ENCODE measurements around the gene TIMM29.

Gene TIMM29

DNA sequence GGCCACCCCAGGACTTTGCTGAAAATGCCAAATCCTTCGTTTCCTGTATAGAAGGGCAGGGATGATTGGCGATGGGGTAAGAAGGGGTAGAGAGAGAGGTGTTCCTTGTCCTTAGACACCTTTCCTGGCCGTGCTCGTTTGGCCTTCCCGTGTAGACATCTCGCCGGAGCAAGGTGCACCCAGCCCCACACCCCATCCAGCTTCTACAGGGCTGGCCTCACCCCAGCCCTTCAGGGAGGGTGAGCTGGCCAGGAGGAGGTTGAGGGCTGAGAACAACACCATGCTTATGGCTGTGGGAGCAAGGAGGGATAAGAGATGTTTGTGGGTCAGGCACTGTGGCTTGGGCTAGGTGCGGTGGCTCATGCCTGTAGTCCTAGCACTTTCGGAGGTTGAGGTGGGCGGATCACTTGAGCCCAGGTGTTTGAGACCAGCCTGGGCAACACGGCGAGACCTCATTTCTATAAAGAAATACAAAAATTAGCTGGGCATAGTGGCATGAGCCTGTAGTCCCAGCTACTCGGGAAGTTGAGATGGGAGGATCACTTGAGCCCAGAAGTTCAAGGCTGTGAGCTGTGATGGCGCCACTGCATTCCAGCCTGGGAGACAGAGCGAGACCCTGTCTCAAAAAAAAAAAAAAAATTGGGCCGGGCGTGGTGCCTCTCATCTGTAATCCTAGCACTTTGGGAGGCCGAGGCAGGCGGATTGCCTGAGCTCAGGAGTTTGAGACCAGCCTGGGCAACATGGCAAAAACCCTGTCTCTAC, 47.7 kb downstream of the TIMM29 start:
- POLR2A ChIA-PET: interaction anchor here (0.6 kb wide), 1 partner anchor 8 kb away, joined by 3 read pairs; no protein-coding TSS in a partner anchor
- CTCF ChIA-PET: interaction anchor here (1.2 to 3.4 kb wide), 4 partner anchors 9 to 105 kb away, joined by 3 to 21 read pairs (median 4); no protein-coding TSS in a partner anchor
- H3K4me3 ChIP-seq (ENCODE audit: low read depth, low read length): no peak overlapping the region
- no peak for DNase-seq (ENCODE audit: low read depth, low spot score)
- TF ChIP-seq CTCF (IDR thresholded peaks at IDR 0.05; ENCODE audit: insufficient read depth, low read length, missing control alignments): no peak

DNA sequence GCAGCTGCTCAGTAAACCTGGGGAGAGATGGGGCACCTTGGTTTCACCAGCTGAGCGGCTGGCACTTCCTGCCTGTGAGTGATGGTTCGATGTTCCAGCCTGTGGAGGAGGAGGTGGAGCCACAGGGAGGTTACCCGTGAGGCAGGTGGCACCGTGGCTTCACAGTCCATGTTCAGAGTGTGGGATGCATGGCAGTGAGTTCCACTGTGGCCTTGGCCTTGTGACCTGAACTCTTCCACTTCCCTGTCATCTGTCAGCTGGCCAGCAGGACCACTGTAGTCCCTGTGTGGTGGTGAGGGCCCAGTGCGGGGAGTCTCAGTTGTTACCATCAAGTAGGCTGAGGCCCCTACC, 49.1 kb downstream of the TIMM29 start:
- no peak for TF ChIP-seq CTCF (IDR thresholded peaks at IDR 0.05; ENCODE audit: insufficient read depth, low read length, missing control alignments)
- CTCF ChIA-PET: interaction anchor here (1.5 to 2.1 kb wide), 2 partner anchors 42 to 107 kb away, joined by 4 to 7 read pairs; no protein-coding TSS in a partner anchor
- POLR2A ChIA-PET: interaction anchor here (0.6 kb wide), 1 partner anchor 88 kb away, joined by 3 read pairs; no protein-coding TSS in a partner anchor
- no peak for DNase-seq (ENCODE audit: low read depth, low spot score)
- H3K4me3 ChIP-seq (ENCODE audit: low read depth, low read length): no peak overlapping the region
